ENCODE measurements around the gene STRIT1.

Gene STRIT1

GRCh38 chr3:155293516-155293915 lies at the start of gene STRIT1:
TSS of gene STRIT1 (minus strand) at chr3:155293683.
- no peak for DNase-seq

- DNase-seq = no peak
Measured at GRCh38 chr3:155342344-155342743, 48.9 kb upstream of the STRIT1 start.

- DNase-seq = no peak
Measured at GRCh38 chr3:155339052-155339451, 45.6 kb upstream of the STRIT1 start.

GRCh38 chr3:155335724-155336354 lies 42.4 kb upstream of the STRIT1 start:
- DNase-seq = no peak

- DNase-seq = peak; percentile 28
Measured at GRCh38 chr3:155334914-155335723, 41.6 kb upstream of the STRIT1 start.

GRCh38 chr3:155334215-155334913 lies 40.9 kb upstream of the STRIT1 start:
- DNase-seq = no peak

GRCh38 chr3:155332716-155333115 lies 39.2 kb upstream of the STRIT1 start:
- DNase-seq = no peak

GRCh38 chr3:155331078-155331477 lies 37.6 kb upstream of the STRIT1 start:
- no peak for DNase-seq

GRCh38 chr3:155330370-155330769 lies 36.9 kb upstream of the STRIT1 start:
- DNase-seq = no peak

- DNase-seq = no peak
Measured at GRCh38 chr3:155329513-155330048, 36.1 kb upstream of the STRIT1 start.

- DNase-seq = no peak
Measured at GRCh38 chr3:155327871-155328270, 34.4 kb upstream of the STRIT1 start.

- DNase-seq = no peak
Measured at GRCh38 chr3:155327430-155327829, 33.9 kb upstream of the STRIT1 start.

GRCh38 chr3:155326901-155327300 lies 33.4 kb upstream of the STRIT1 start:
- no peak for DNase-seq

GRCh38 chr3:155326244-155326643 lies 32.8 kb upstream of the STRIT1 start:
- no peak for DNase-seq

- DNase-seq = no peak
Measured at GRCh38 chr3:155325263-155325835, 31.9 kb upstream of the STRIT1 start.

- DNase-seq = peak; percentile 32
Measured at GRCh38 chr3:155323063-155323666, 29.7 kb upstream of the STRIT1 start.

GRCh38 chr3:155321418-155321817 lies 27.9 kb upstream of the STRIT1 start:
- no peak for DNase-seq

GRCh38 chr3:155320934-155321333 lies 27.5 kb upstream of the STRIT1 start:
- no peak for DNase-seq

GRCh38 chr3:155318740-155319139 lies 25.3 kb upstream of the STRIT1 start:
- no peak for DNase-seq

GRCh38 chr3:155317211-155317610 lies 23.7 kb upstream of the STRIT1 start:
- DNase-seq = no peak

- no peak for DNase-seq
Measured at GRCh38 chr3:155316426-155316825, 22.9 kb upstream of the STRIT1 start.

GRCh38 chr3:155313916-155314315 lies 20.4 kb upstream of the STRIT1 start:
- DNase-seq = no peak

- DNase-seq = no peak
Measured at GRCh38 chr3:155313300-155313699, 19.8 kb upstream of the STRIT1 start.

Measured in activated CD4-positive, alpha-beta T cell treated with anti-CD3 and anti-CD28 coated beads, Interleukin-2, amount 50 U/mL, for 16 hours (primary cell).